ENCODE results near the gene LRRN2.

The LRRN2 gene

GRCh38 chr1:204712708-204713430, 27.3 kb upstream of the LRRN2 start:
- no peak for DNase-seq (ENCODE audit: low spot score)

- DNase-seq (ENCODE audit: low spot score), result no peak
Observed at GRCh38 chr1:204711947-204712701, 26.6 kb upstream of the LRRN2 start.

GRCh38 chr1:204711103-204711946, 25.8 kb upstream of the LRRN2 start:
- no peak for DNase-seq (ENCODE audit: low spot score)

GRCh38 chr1:204709960-204710912, 24.7 kb upstream of the LRRN2 start:
- no peak for DNase-seq (ENCODE audit: low spot score)

GRCh38 chr1:204709021-204709420, 23.5 kb upstream of the LRRN2 start:
- no peak for DNase-seq (ENCODE audit: low spot score)

- DNase-seq (ENCODE audit: low spot score), result no peak
Observed at GRCh38 chr1:204706838-204707509, 21.4 kb upstream of the LRRN2 start.

- DNase-seq (ENCODE audit: low spot score), result no peak
Observed at GRCh38 chr1:204705888-204706837, 20.6 kb upstream of the LRRN2 start.

- DNase-seq (ENCODE audit: low spot score), result no peak
Observed at GRCh38 chr1:204705493-204705811, 19.9 kb upstream of the LRRN2 start.

- no peak for DNase-seq (ENCODE audit: low spot score)
Observed at GRCh38 chr1:204704794-204705492, 19.4 kb upstream of the LRRN2 start.

- DNase-seq (ENCODE audit: low spot score), result no peak
Observed at GRCh38 chr1:204703826-204704612, 18.5 kb upstream of the LRRN2 start.

GRCh38 chr1:204703268-204703664, 17.7 kb upstream of the LRRN2 start:
- DNase-seq (ENCODE audit: low spot score), result no peak

GRCh38 chr1:204702552-204703267, 17.2 kb upstream of the LRRN2 start:
- no peak for DNase-seq (ENCODE audit: low spot score)

- DNase-seq (ENCODE audit: low spot score), result no peak
Observed at GRCh38 chr1:204701229-204701628, 15.7 kb upstream of the LRRN2 start.

GRCh38 chr1:204697893-204698292, 12.4 kb upstream of the LRRN2 start:
- no peak for DNase-seq (ENCODE audit: low spot score)

- DNase-seq (ENCODE audit: low spot score), result no peak
Observed at GRCh38 chr1:204696606-204697005, 11.1 kb upstream of the LRRN2 start.

- no peak for DNase-seq (ENCODE audit: low spot score)
Observed at GRCh38 chr1:204695692-204696091, 10.2 kb upstream of the LRRN2 start.

- DNase-seq (ENCODE audit: low spot score), result no peak
Observed at GRCh38 chr1:204694145-204694544, 8.6 kb upstream of the LRRN2 start.

- DNase-seq (ENCODE audit: low spot score), result no peak
Observed at GRCh38 chr1:204692841-204693356, 7.4 kb upstream of the LRRN2 start.
